HepG2 (cell line): ENCODE results near the gene SLC2A11. TPM values are rescaled to one million over a fixed set of nuclear protein-coding genes. Genes with fewer than 3 reads are reported as not detected.

Experiments
- GABPB1 ChIP-seq: IDR thresholded peaks from 2 replicates; pipeline ENCODE4 v1.6.1; 2016; ENCODE audit warnings: mild to moderate bottlenecking, missing genetic modification reagents, moderate library complexity, missing compliant biosample characterization
- PCBP1 ChIP-seq: fragments of 200-400 bp; formaldehyde crosslinking; IDR thresholded peaks from 2 replicates; pipeline ENCODE4 v1.6.1; 2017; ENCODE audit warnings: mild to moderate bottlenecking, low read depth, low read length, borderline replicate concordance
- SRSF9 ChIP-seq: fragments of 200-400 bp; formaldehyde crosslinking; IDR thresholded peaks from 2 replicates; pipeline ENCODE4 v1.6.1; 2018; ENCODE audit warnings: borderline replicate concordance, mild to moderate bottlenecking, low read depth, low read length; ENCODE audit not compliant: insufficient read depth, poor library complexity, severe bottlenecking
- SYNCRIP ChIP-seq: fragments of 200-400 bp; formaldehyde crosslinking; IDR thresholded peaks from 2 replicates; pipeline ENCODE4 v1.6.1; 2018; ENCODE audit warnings: mild to moderate bottlenecking, low read depth, low read length; ENCODE audit not compliant: insufficient read depth
- TBX3 ChIP-seq: fragments of 450-650 bp; IDR thresholded peaks from 2 replicates; pipeline ENCODE4 v1.6.1; 2017; ENCODE audit warnings: antibody characterized with exemption, mild to moderate bottlenecking, inconsistent platforms, borderline replicate concordance
- TGIF2 ChIP-seq: IDR thresholded peaks from 2 replicates; pipeline ENCODE4 v1.6.1; 2016; ENCODE audit warnings: control low read depth, missing compliant biosample characterization
- ZBTB3 ChIP-seq: sonication (generic); formaldehyde crosslinking; IDR thresholded peaks from 2 replicates; pipeline ENCODE4 v1.4.0; 2020; ENCODE audit warnings: low read depth, mild to moderate bottlenecking, moderate library complexity, missing genetic modification reagents, borderline replicate concordance
- ZNF205 ChIP-seq: IDR thresholded peaks from 2 replicates; pipeline ENCODE4 v1.6.1; 2018; ENCODE audit warnings: missing biosample characterization, missing genetic modification reagents
- ZNF546 ChIP-seq: sonication (generic); formaldehyde crosslinking; conservative IDR thresholded peaks from 2 replicates; pipeline ENCODE4 v1.8.1; 2023; ENCODE audit warnings: mild to moderate bottlenecking, missing genetic modification reagents
- ZNF556 ChIP-seq: sonication (generic); formaldehyde crosslinking; IDR thresholded peaks from 2 replicates; pipeline ENCODE4 v1.4.0; 2020; ENCODE audit warnings: mild to moderate bottlenecking, missing genetic modification reagents, borderline replicate concordance
- ZNF598 ChIP-seq: sonication (generic); formaldehyde crosslinking; IDR thresholded peaks from 2 replicates; pipeline ENCODE4 v1.5.1; 2020; ENCODE audit warnings: mild to moderate bottlenecking, missing genetic modification reagents, borderline replicate concordance
- ZSCAN22 ChIP-seq: sonication (generic); formaldehyde crosslinking; IDR thresholded peaks from 2 replicates; pipeline ENCODE4 v1.4.0; 2020; ENCODE audit warnings: mild to moderate bottlenecking, missing genetic modification reagents
- polyA plus RNA-seq, 8 experiments: library from polyadenylated mRNA; depleted of rRNA in 3 of 8; stranded (reverse) in 7 of 8; unstranded in 1 of 8; fragments of >200 nt; fragmentation: Illumina TruSeq in 4 of 8; extraction: Trizol in 4 of 8; gene quantifications; 2 replicates each; pipeline versions ENCODE4 v1.2.1 to v1.2.3, GENCODE V29; 2011 to 2016; ENCODE audit warnings: low read depth in 4 of 8, missing spikeins in 1 of 8, mixed read lengths in 1 of 8; ENCODE audit not compliant: insufficient read depth in 1 of 8
- total RNA-seq, 5 experiments: library from RNA; depleted of rRNA; stranded (reverse); fragments of >200 nt; fragmentation: Illumina TruSeq; extraction: Trizol; gene quantifications; 2 replicates each; pipeline ENCODE4 v1.2.3, GENCODE V29; 2016; ENCODE audit warnings: low read depth in 1 of 5
- TF ChIP-seq, protein P1 (sequence below): sonication (generic); formaldehyde crosslinking; conservative IDR thresholded peaks from 2 replicates; pipeline ENCODE4 v1.4.0; 2020; ENCODE audit warnings: missing genetic modification reagents
- TF ChIP-seq, protein P2 (sequence below): sonication (generic); formaldehyde crosslinking; IDR thresholded peaks from 2 replicates; pipeline ENCODE4 v1.9.0; 2021; ENCODE audit warnings: missing genetic modification reagents, borderline replicate concordance
- TF ChIP-seq, protein P3 (sequence below): sonication (generic); formaldehyde crosslinking; IDR thresholded peaks from 2 replicates; pipeline ENCODE4 v1.5.0; 2020; ENCODE audit warnings: mild to moderate bottlenecking, low read depth, missing genetic modification reagents, borderline replicate concordance
- TF ChIP-seq, protein P4 (sequence below): sonication (generic); formaldehyde crosslinking; IDR thresholded peaks from 2 replicates; pipeline ENCODE4 v1.4.0; 2020; ENCODE audit warnings: missing genetic modification reagents, mild to moderate bottlenecking, borderline replicate concordance
- TF ChIP-seq, protein P5 (sequence below): sonication (generic); formaldehyde crosslinking; conservative IDR thresholded peaks from 2 replicates; pipeline ENCODE4 v1.5.0; 2020; ENCODE audit warnings: missing genetic modification reagents

Gene SLC2A11
- total and polyA plus RNA-seq, 2 of the 13 experiments (the other 11 are each of a cell fraction or from before 2014, with no cell fraction given): 15.2 to 15.4 TPM

DNA sequence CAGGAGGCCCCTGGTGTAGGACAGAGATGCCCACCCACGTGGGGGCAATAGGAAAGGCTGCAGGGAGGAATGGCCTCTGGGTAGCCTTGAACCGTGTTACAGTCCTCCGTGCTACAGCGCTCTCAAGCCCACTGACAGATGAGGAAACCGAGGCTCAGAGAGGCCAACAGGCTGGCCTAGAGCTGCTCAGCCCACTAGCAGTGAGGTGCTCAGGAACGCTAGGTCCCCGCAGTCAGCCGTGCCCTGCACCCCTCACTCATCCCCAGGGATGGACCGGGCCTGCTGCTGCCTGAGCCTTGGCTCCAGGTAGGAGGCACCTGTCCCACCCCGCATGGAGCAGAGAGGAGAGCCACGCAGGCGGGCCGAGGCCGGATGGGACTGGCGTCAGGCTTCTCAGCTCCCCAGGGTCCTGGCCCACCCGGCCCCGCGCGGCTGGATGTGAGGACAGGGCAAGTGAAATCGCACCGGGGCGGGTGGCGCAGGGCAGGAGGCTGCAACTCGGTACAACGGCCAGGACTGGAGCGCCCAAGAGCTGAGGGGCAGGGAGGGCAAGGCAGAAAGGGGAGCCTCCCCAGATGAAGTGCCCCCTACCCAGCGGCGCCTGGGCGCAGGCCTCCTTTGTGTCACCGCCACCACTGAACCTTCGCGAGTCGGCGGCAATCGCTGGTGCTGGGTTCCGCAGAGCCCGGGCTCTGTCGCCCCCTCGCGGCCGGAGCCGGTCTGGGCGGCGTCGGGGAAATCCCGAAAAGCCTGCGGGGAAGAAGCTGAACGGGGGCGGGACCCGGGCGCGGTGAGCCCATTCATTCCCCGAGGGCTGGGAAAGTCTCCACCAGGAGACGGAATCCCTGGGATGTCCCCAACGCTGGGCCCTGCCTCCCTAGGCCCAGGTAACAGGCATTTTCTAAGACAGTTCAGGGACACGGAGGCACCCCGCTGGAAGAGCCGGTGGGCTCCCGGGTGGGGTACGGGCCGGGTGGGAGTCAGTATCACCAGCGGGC, 8.4 kb upstream of the SLC2A11 start (continued):
- TF ChIP-seq, protein P1, sequence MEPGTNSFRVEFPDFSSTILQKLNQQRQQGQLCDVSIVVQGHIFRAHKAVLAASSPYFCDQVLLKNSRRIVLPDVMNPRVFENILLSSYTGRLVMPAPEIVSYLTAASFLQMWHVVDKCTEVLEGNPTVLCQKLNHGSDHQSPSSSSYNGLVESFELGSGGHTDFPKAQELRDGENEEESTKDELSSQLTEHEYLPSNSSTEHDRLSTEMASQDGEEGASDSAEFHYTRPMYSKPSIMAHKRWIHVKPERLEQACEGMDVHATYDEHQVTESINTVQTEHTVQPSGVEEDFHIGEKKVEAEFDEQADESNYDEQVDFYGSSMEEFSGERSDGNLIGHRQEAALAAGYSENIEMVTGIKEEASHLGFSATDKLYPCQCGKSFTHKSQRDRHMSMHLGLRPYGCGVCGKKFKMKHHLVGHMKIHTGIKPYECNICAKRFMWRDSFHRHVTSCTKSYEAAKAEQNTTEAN: no peak
- TF ChIP-seq, protein P2, sequence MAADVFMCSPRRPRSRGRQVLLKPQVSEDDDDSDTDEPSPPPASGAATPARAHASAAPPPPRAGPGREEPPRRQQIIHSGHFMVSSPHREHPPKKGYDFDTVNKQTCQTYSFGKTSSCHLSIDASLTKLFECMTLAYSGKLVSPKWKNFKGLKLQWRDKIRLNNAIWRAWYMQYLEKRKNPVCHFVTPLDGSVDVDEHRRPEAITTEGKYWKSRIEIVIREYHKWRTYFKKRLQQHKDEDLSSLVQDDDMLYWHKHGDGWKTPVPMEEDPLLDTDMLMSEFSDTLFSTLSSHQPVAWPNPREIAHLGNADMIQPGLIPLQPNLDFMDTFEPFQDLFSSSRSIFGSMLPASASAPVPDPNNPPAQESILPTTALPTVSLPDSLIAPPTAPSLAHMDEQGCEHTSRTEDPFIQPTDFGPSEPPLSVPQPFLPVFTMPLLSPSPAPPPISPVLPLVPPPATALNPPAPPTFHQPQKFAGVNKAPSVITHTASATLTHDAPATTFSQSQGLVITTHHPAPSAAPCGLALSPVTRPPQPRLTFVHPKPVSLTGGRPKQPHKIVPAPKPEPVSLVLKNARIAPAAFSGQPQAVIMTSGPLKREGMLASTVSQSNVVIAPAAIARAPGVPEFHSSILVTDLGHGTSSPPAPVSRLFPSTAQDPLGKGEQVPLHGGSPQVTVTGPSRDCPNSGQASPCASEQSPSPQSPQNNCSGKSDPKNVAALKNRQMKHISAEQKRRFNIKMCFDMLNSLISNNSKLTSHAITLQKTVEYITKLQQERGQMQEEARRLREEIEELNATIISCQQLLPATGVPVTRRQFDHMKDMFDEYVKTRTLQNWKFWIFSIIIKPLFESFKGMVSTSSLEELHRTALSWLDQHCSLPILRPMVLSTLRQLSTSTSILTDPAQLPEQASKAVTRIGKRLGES: no peak
- TF ChIP-seq ZNF598 (CRISPR knock-in tag) (no peak), SYNCRIP (no peak), PCBP1 (0 out of 2 replicates have a peak, but pooled peaks have one; percentile 67), ZNF546 (CRISPR knock-in tag) (no peak), ZSCAN22 (CRISPR knock-in tag) (no peak), TGIF2 (CRISPR knock-in tag) (0 out of 2 replicates have a peak, but pooled peaks have one; percentile 17), TBX3 (no peak), ZNF205 (CRISPR knock-in tag) (peak; percentile 67; the same call in 1 of the 2 replicates), ZNF556 (CRISPR knock-in tag) (0 out of 2 replicates have a peak, but pooled peaks have one; percentile 65), ZBTB3 (CRISPR knock-in tag) (no peak), GABPB1 (peak; percentile 68), SRSF9 (no peak)
- TF ChIP-seq, protein P3, sequence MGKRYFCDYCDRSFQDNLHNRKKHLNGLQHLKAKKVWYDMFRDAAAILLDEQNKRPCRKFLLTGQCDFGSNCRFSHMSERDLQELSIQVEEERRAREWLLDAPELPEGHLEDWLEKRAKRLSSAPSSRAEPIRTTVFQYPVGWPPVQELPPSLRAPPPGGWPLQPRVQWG (CRISPR knock-in tag): no peak
- TF ChIP-seq, protein P4, sequence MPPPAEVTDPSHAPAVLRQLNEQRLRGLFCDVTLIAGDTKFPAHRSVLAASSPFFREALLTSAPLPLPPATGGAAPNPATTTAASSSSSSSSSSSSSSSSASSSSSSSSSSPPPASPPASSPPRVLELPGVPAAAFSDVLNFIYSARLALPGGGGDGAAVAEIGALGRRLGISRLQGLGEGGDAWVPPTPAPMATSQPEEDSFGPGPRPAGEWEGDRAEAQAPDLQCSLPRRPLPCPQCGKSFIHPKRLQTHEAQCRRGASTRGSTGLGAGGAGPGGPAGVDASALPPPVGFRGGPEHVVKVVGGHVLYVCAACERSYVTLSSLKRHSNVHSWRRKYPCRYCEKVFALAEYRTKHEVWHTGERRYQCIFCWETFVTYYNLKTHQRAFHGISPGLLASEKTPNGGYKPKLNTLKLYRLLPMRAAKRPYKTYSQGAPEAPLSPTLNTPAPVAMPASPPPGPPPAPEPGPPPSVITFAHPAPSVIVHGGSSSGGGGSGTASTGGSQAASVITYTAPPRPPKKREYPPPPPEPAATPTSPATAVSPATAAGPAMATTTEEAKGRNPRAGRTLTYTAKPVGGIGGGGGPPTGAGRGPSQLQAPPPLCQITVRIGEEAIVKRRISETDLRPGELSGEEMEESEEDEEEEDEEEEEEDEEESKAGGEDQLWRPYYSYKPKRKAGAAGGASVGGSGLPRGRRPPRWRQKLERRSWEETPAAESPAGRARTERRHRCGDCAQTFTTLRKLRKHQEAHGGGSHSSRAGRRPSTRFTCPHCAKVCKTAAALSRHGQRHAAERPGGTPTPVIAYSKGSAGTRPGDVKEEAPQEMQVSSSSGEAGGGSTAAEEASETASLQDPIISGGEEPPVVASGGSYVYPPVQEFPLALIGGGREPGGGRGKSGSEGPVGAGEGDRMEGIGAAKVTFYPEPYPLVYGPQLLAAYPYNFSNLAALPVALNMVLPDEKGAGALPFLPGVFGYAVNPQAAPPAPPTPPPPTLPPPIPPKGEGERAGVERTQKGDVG (CRISPR knock-in tag): 0 out of 2 replicates have a peak, but pooled peaks have one; percentile 19
- TF ChIP-seq, protein P5, sequence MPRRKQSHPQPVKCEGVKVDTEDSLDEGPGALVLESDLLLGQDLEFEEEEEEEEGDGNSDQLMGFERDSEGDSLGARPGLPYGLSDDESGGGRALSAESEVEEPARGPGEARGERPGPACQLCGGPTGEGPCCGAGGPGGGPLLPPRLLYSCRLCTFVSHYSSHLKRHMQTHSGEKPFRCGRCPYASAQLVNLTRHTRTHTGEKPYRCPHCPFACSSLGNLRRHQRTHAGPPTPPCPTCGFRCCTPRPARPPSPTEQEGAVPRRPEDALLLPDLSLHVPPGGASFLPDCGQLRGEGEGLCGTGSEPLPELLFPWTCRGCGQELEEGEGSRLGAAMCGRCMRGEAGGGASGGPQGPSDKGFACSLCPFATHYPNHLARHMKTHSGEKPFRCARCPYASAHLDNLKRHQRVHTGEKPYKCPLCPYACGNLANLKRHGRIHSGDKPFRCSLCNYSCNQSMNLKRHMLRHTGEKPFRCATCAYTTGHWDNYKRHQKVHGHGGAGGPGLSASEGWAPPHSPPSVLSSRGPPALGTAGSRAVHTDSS: no peak
